Measurements from ENCODE around the gene RRP8.

The RRP8 gene

DNA sequence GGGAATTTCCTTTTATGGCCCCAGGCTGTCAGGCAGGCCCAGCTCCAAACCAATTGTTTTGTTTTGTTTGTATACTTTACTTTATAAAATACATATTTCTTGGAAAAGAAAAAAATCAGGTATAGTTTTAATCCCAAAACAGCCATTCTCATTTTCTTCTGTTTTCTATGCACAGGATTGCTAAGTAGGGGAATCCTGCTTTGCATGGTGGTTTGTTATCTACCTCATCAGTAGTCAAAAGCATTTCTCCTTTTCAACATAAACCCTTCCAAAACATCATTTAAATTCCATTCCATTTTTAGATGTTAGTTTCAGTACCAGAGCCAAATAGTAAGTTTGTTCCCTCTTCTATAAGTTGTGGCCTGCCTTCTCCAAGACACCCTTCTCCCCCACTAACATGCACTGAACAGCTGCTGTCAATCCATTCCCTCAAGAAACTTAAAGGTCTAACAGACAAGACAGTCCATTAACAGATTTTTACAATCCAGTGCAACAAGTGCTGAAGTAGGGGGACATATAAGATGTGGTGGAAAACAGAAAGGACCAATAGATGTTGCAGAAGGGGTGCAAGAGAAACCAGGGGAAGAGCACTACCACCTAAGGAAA, 3.9 kb upstream of the RRP8 start:
- DNase-seq (ENCODE audit: low read depth) = no peak
- H3K4me3 ChIP-seq (ENCODE audit: low read length) = no peak overlapping the region
- TF ChIP-seq, protein P1, sequence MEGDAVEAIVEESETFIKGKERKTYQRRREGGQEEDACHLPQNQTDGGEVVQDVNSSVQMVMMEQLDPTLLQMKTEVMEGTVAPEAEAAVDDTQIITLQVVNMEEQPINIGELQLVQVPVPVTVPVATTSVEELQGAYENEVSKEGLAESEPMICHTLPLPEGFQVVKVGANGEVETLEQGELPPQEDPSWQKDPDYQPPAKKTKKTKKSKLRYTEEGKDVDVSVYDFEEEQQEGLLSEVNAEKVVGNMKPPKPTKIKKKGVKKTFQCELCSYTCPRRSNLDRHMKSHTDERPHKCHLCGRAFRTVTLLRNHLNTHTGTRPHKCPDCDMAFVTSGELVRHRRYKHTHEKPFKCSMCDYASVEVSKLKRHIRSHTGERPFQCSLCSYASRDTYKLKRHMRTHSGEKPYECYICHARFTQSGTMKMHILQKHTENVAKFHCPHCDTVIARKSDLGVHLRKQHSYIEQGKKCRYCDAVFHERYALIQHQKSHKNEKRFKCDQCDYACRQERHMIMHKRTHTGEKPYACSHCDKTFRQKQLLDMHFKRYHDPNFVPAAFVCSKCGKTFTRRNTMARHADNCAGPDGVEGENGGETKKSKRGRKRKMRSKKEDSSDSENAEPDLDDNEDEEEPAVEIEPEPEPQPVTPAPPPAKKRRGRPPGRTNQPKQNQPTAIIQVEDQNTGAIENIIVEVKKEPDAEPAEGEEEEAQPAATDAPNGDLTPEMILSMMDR (IDR thresholded peaks at IDR 0.05; ENCODE audit: insufficient read depth, low read depth, low read length, missing control alignments) = no peak

DNA sequence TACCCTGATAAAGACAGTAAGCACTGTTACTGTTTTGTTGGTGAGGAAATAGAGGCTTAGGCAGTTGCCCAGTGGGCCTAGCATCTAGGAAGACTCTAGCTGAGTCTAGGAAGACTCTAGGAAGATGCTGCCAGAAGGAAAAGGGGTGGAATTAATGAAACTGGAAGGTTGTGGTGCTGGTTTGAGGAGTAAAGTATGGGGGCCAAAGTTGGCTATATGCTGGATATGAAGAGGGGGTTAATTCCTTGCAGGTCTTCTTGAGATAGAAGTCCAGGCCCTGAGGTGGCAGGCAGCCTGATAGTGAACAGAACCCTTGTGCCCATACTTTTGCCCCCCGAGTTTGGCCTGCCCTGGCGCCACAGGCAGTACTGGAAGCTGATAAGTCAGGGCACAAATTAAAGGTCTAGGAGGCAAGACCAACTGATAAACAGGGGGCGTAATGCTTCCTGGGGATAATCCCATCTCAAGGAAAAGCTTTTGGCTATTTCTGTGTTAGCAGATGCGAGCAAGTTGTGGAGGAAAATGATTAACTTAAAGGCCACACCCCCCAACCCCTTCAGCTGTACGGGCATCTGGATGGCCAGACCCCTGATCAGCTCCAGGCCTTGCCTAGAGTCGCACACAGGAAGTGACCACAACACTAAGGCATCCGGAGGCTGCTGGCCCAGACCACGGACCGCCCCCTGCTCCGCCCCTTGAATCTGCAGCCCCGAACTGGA, 3.2 kb upstream of the RRP8 start:
- TF ChIP-seq, protein P1 (IDR thresholded peaks at IDR 0.05; ENCODE audit: insufficient read depth, low read depth, low read length, missing control alignments) = no peak
- peak; percentile 87 for DNase-seq (ENCODE audit: low read depth)
- no peak overlapping the region for H3K4me3 ChIP-seq (ENCODE audit: low read length)

DNA sequence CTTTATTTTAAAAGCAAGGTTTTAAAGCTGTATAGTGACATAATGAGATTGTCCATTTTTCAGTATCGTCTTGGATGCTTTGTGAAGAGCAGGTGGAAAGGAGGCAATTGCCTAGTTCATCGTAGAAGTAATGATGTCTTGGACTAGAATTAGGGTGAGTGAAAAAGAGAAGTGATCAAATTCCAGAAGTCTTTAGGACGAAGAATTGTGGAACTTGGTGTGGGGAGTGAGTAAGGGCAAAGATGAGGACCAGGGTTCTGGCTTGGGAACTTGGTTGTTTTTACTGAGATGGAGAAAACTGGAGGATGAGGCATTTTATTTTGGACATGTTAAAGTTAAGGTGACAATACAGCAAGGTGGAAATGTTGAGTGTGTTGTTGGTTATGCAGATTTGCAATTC, 1.4 kb upstream of the RRP8 start:
- TF ChIP-seq, protein P1 (IDR thresholded peaks at IDR 0.05; ENCODE audit: insufficient read depth, low read depth, low read length, missing control alignments) = no peak
- DNase-seq (ENCODE audit: low read depth) = no peak
- H3K4me3 ChIP-seq (ENCODE audit: low read length) = peak overlapping the region; percentile 96

DNA sequence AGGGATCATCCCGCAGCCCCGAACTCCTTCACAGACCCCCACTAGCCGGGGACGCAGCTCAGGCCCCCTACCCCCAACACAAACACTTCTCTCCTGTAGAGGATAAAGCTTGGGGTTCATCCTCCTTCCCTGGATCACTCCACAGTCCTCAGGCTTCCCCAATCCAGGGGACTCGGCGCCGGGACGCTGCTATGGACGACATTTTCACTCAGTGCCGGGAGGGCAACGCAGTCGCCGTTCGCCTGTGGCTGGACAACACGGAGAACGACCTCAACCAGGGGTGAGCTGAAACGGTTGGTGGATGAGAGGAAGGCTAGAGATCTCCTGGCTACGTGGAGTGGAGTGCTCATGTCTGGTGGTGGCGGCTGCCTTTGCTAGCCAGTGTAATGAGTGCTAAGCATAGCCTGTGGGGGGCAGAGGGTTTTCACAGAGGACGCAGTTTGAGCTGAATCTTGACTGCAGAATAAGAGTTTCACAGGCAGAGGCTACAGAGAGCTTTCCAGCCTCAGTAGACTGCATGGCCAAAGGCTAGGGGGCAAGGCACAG, 738 bp upstream of the RRP8 start:
- TF ChIP-seq, protein P1 (IDR thresholded peaks at IDR 0.05; ENCODE audit: insufficient read depth, low read depth, low read length, missing control alignments) = peak; percentile 5
- H3K4me3 ChIP-seq (ENCODE audit: low read length) = peak overlapping the region; percentile 96
- DNase-seq (ENCODE audit: low read depth) = peak; percentile 43

DNA sequence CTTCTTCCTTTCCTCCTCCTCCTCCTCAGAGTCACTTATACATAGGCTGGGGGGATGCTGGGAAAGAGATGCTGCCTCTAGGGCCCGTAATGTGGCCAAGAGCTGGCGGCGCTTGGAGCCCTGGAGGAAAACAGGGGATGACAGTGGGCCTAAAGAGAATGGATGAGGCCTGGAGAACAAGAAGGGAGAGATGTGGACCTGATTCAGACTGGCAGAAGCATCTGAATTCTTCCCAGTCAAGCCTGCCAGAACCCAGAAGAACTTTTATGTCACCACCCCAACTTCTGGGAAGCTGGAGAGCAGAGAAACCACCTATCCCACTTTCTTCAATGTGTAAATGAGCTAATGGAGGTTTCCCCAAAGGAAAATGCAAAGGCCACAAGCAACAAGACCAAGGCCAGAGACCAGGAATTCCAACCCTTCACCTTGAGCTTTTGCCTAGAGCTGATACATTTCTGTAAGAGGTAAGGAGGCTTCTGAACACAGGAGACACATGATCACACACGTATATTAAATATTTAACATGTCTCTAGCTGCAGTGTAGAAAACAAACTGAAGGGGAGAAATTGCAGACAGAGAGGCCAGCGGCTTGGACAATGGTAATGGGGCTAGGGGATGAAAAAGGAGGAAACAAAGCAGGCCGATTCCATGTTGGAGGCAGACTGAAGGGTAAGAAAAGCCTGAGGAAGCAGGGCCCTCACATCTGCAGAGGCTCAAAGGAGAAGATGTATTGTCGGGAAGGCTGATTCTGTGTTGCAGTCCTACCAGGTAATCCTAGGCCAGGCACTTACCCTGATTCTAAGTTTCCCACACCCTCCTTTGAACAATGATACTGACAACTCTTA, 1.1 kb downstream of the RRP8 start:
- TF ChIP-seq, protein P1 (IDR thresholded peaks at IDR 0.05; ENCODE audit: insufficient read depth, low read depth, low read length, missing control alignments) = no peak
- peak overlapping the region; percentile 96 for H3K4me3 ChIP-seq (ENCODE audit: low read length)
- no peak for DNase-seq (ENCODE audit: low read depth)

DNA sequence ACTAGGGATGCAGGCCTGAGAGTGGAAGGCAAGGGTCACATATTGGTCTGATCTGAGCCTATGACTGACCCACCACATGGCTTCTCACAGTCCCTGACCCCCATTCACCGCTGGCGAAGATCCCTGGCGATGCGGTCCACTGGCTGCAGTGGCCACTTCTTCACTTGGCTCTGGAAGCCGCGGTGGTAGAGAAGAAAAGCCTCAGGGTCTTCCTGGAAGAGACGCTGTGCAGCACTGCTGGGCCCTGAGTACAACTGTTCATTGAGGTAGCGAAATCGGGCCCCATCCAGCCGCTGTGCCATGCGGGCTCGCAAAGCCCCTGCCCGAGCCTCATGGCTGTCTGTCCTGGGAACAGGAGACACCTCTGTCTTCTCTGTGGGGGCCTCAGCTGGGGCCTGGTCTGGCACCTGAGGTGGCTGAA, 2.4 kb downstream of the RRP8 start:
- DNase-seq (ENCODE audit: low read depth) = no peak
- no peak overlapping the region for H3K4me3 ChIP-seq (ENCODE audit: low read length)
- TF ChIP-seq, protein P1 (IDR thresholded peaks at IDR 0.05; ENCODE audit: insufficient read depth, low read depth, low read length, missing control alignments) = no peak
